A549 (cell line): ENCODE data around the gene PSMG1.

Source experiments
- CEBPB ChIP-seq, 2 experiments: fragments of >200 bp in 1 of 2; sonication (Bioruptor Twin) in 1 of 2; formaldehyde crosslinking in 1 of 2; IDR thresholded peaks; 2 replicates each; pipeline ENCODE4 v1.6.1; 2012 to 2016
- EP300 ChIP-seq, 2 experiments: fragments of >200 bp; sonication (Bioruptor Twin); formaldehyde crosslinking; IDR thresholded peaks; 2 replicates in 1 of 2; 3 replicates in 1 of 2; pipeline ENCODE4 v1.6.1; 2016 to 2017
- MAFK ChIP-seq: fragments of 450-650 bp; IDR thresholded peaks from 2 replicates; pipeline ENCODE4 v1.6.1; 2014; ENCODE audit not compliant: partially characterized antibody
- MAZ ChIP-seq: fragments of 150-350 bp; IDR thresholded peaks from 2 replicates; pipeline ENCODE4 v1.6.1; 2014; ENCODE audit warnings: antibody characterized with exemption, low read depth, low read length, borderline replicate concordance
- PHF8 ChIP-seq: fragments of 200-600 bp; sonication (generic); IDR thresholded peaks from 2 replicates; pipeline ENCODE4 v1.6.1; 2016; ENCODE audit warnings: low read depth, mild to moderate bottlenecking, antibody characterized with exemption, moderate library complexity, borderline replicate concordance
- POLR2A ChIP-seq: IDR thresholded peaks from 2 replicates; pipeline ENCODE4 v1.6.1; 2012; ENCODE audit warnings: mild to moderate bottlenecking, low read length
- RAD21 ChIP-seq, 2 experiments: fragments of >200 bp in 1 of 2; sonication (Bioruptor Twin) in 1 of 2; formaldehyde crosslinking in 1 of 2; IDR thresholded peaks in 1 of 2; conservative IDR thresholded peaks in 1 of 2; 2 replicates in 1 of 2; 3 replicates in 1 of 2; pipeline ENCODE4 v1.6.1; 2012 to 2018; ENCODE audit warnings: inconsistent platforms in 1 of 2
- TF ChIP-seq, protein P1 (sequence below): fragments of >200 bp; sonication (Bioruptor Twin); formaldehyde crosslinking; IDR thresholded peaks from 3 replicates; pipeline ENCODE4 v1.5.1; 2016
- TF ChIP-seq, protein P2 (sequence below): IDR thresholded peaks from 2 replicates; pipeline ENCODE4 v1.6.1; 2012

DNA sequence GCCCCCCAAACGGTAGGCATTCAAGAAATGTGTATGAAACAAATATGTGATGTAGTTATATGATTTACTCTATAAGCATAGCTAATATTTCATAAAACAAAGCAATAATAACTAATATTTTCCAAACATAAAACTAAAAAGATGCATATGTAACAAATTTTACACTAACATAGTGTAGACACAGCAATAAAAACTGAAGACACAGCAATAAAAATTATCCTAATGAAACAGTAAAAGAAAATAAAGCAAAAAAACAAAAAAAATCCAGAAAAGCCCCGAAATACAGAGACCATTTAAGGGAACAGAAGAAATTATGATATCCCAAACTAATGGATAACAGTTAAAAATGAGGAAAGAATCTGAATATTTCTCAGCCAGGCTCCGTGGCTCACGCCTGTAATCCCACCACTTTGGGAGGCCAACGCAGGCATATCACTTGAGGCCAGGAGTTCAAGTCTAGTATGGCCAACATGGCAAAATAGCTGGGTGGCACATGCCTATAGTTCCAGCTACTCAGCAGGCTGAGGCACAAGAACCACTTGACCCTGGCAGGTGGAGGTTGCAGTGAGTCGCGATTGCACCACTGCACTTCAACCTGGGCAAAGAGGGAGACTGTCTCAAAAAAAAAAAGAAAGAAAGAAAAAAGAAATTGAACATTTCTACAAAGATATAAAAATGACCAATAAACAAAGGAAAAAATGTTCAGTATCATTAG lies 38.2 kb upstream of the PSMG1 start:
- TF ChIP-seq MAFK, result no peak
- TF ChIP-seq, protein P1, sequence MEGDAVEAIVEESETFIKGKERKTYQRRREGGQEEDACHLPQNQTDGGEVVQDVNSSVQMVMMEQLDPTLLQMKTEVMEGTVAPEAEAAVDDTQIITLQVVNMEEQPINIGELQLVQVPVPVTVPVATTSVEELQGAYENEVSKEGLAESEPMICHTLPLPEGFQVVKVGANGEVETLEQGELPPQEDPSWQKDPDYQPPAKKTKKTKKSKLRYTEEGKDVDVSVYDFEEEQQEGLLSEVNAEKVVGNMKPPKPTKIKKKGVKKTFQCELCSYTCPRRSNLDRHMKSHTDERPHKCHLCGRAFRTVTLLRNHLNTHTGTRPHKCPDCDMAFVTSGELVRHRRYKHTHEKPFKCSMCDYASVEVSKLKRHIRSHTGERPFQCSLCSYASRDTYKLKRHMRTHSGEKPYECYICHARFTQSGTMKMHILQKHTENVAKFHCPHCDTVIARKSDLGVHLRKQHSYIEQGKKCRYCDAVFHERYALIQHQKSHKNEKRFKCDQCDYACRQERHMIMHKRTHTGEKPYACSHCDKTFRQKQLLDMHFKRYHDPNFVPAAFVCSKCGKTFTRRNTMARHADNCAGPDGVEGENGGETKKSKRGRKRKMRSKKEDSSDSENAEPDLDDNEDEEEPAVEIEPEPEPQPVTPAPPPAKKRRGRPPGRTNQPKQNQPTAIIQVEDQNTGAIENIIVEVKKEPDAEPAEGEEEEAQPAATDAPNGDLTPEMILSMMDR, result no peak
- no peak for TF ChIP-seq CEBPB (IDR thresholded peaks at IDR 0.05)
- TF ChIP-seq EP300 (IDR thresholded peaks at IDR 0.05), result no peak
- TF ChIP-seq, protein P2, sequence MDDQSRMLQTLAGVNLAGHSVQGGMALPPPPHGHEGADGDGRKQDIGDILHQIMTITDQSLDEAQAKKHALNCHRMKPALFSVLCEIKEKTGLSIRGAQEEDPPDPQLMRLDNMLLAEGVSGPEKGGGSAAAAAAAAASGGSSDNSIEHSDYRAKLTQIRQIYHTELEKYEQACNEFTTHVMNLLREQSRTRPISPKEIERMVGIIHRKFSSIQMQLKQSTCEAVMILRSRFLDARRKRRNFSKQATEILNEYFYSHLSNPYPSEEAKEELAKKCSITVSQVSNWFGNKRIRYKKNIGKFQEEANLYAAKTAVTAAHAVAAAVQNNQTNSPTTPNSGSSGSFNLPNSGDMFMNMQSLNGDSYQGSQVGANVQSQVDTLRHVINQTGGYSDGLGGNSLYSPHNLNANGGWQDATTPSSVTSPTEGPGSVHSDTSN, result no peak
- TF ChIP-seq POLR2A, result no peak
- TF ChIP-seq MAZ, result no peak
- no peak for TF ChIP-seq RAD21 (conservative IDR thresholded peaks at IDR 0.05 in 1 of 2, IDR thresholded peaks at IDR 0.05 in 1 of 2)
- no peak for TF ChIP-seq PHF8
